GM12878 (cell line): ENCODE measurements around the gene XPC. TPM values are rescaled to one million over a fixed set of nuclear protein-coding genes. Genes with fewer than 3 reads are reported as not detected.

Experiments used
- ATAC-seq: fragments of 200-7000 bp; cut with Tn5 transposase; 3 replicates; pipeline ENCODE4 v1.9.1; 2020; ENCODE audit warnings: mild to moderate bottlenecking, moderate library complexity
- BruUV-seq: library from RNA; stranded (reverse); fragments of 400-500 nt; replicated peaks from 2 replicates; lab custom pipeline; 2021; lab: Mats Ljungman, UMichigan
- CTCF ChIA-PET: fragments of 300-600 bp; sonication (Branson Sonifier 250); formaldehyde crosslinking; extraction: SDS; loops from one replicate; lab custom pipeline; 2021; ENCODE audit warnings: inconsistent platforms; lab: Yijun Ruan, JAX
- POLR2A ChIA-PET: fragments of 350-600 bp; formaldehyde crosslinking; extraction: SDS; loops from one replicate; lab custom pipeline; 2021; ENCODE audit warnings: inconsistent platforms; lab: Charles Lee
- RAD21 ChIA-PET: fragments of 300-600 bp; sonication (Branson Sonifier 250); formaldehyde crosslinking; loops from one replicate; lab custom pipeline; 2023; ENCODE audit warnings: antibody characterized with exemption; ENCODE audit not compliant: unreplicated experiment; lab: Charles Lee
- SMC1A ChIA-PET: fragments of 300-600 bp; sonication (Branson Sonifier 250); formaldehyde crosslinking; loops from one replicate; lab custom pipeline; 2023; ENCODE audit not compliant: unreplicated experiment, uncharacterized antibody; lab: Charles Lee
- DNase-seq: peaks from one replicate; pipeline ENCODE4 v3.0.0-alpha.2; 2011; ENCODE audit warnings: low read depth, low spot score
- FAIRE-seq: peaks from 3 replicates; lab custom pipeline; 2011; peaks lifted over from hg19 to GRCh38; lab: Jason Lieb, UNC
- H2AFZ ChIP-seq: 2 replicates; pipeline ENCODE4 v1.6.0; 2011; ENCODE audit warnings: low read depth, low read length, control low read depth; ENCODE audit not compliant: control insufficient read depth
- H3K27ac ChIP-seq: 2 replicates; pipeline ENCODE4 v1.5.1; 2011; ENCODE audit warnings: control low read depth; ENCODE audit not compliant: control insufficient read depth, insufficient read depth
- H3K27me3 ChIP-seq, 2 experiments: replicated peaks in 1 of 2; 2 replicates each; pipeline versions ENCODE4 v1.6.0 to v1.6.1; 2011; ENCODE audit warnings: low read length in 1 of 2; ENCODE audit not compliant: control insufficient read depth in 2 of 2, insufficient read depth in 2 of 2
- H3K36me3 ChIP-seq, 2 experiments: 2 replicates each; pipeline ENCODE4 v1.5.1; 2011; ENCODE audit warnings: low read length in 1 of 2; ENCODE audit not compliant: control insufficient read depth in 2 of 2, insufficient read depth in 2 of 2
- H3K4me1 ChIP-seq: 2 replicates; pipeline ENCODE4 v1.6.1; 2011; ENCODE audit warnings: mild to moderate bottlenecking, low read length, moderate library complexity, mixed read lengths; ENCODE audit not compliant: control insufficient read depth, insufficient read depth
- H3K4me2 ChIP-seq: 2 replicates; pipeline ENCODE4 v1.6.0; 2011; ENCODE audit warnings: control low read depth; ENCODE audit not compliant: control insufficient read depth, insufficient read depth
- H3K4me3 ChIP-seq: fragments of 200-600 bp; sonication (generic); 2 replicates; pipeline ENCODE4 v1.5.1; 2016
- H3K79me2 ChIP-seq: 2 replicates; pipeline ENCODE4 v1.6.0; 2011; ENCODE audit warnings: low read length; ENCODE audit not compliant: control insufficient read depth, insufficient read depth
- H3K9ac ChIP-seq: 2 replicates; pipeline ENCODE4 v1.8.0; 2011; ENCODE audit warnings: low read length, control low read depth, mixed read lengths; ENCODE audit not compliant: control insufficient read depth, insufficient read depth
- H3K9me3 ChIP-seq: replicated peaks from 3 replicates; pipeline ENCODE4 v1.5.1; 2011; ENCODE audit warnings: mild to moderate bottlenecking, low read length; ENCODE audit not compliant: control insufficient read depth, insufficient read depth
- H4K20me1 ChIP-seq: 2 replicates; pipeline ENCODE4 v1.6.0; 2011; ENCODE audit not compliant: control insufficient read depth, insufficient read depth
- CBFB ChIP-seq: IDR thresholded peaks from 2 replicates; pipeline ENCODE4 v1.6.1; 2016; ENCODE audit warnings: antibody characterized with exemption, low read depth
- CHD2 ChIP-seq: IDR thresholded peaks from 2 replicates; pipeline ENCODE4 v1.6.1; 2011; ENCODE audit warnings: low read depth, low read length, improper control_type of control experiment, borderline replicate concordance
- EZH2 ChIP-seq: IDR thresholded peaks from 2 replicates; pipeline ENCODE4 v1.6.1; 2012; ENCODE audit warnings: low read depth, mild to moderate bottlenecking, control low read depth, inconsistent platforms, low read length, borderline replicate concordance; ENCODE audit not compliant: control insufficient read depth
- FOXM1 ChIP-seq: IDR thresholded peaks from 2 replicates; pipeline ENCODE4 v1.6.1; 2012; ENCODE audit warnings: low read depth, mild to moderate bottlenecking, inconsistent platforms, low read length, moderate library complexity
- MXI1 ChIP-seq: fragments of 150-350 bp; IDR thresholded peaks from 2 replicates; pipeline ENCODE4 v1.6.1; 2011; ENCODE audit warnings: low read depth, mild to moderate bottlenecking, inconsistent platforms, low read length, improper control_type of control experiment
- NR2C2 ChIP-seq: IDR thresholded peaks from 2 replicates; pipeline ENCODE4 v1.6.1; 2011; ENCODE audit warnings: borderline replicate concordance, low read depth; ENCODE audit not compliant: control insufficient read depth, insufficient read length
- NR2F1 ChIP-seq: fragments of 450-650 bp; conservative IDR thresholded peaks from 2 replicates; pipeline ENCODE4 v1.6.1; 2017; ENCODE audit warnings: mild to moderate bottlenecking
- PAX8 ChIP-seq: fragments of 450-650 bp; IDR thresholded peaks from 2 replicates; pipeline ENCODE4 v1.6.1; 2017; ENCODE audit warnings: mild to moderate bottlenecking, moderate library complexity
- RFX5 ChIP-seq: IDR thresholded peaks from 2 replicates; pipeline ENCODE4 v1.6.1; 2011; ENCODE audit warnings: low read depth, low read length, improper control_type of control experiment
- TARDBP ChIP-seq: IDR thresholded peaks from 2 replicates; pipeline ENCODE4 v1.6.1; 2016; ENCODE audit warnings: borderline replicate concordance
- YY1 ChIP-seq: IDR thresholded peaks from 2 replicates; pipeline ENCODE4 v1.6.1; 2011; ENCODE audit warnings: low read depth, mild to moderate bottlenecking, low read length
- WGBS: methylation state at CpG from one replicate; pipeline ENCODE4 v1.1.6; 2016; ENCODE audit warnings: low lambda C conversion rate; ENCODE audit not compliant: insufficient replicate concordance, insufficient coverage; ENCODE audit errors: missing lambda C conversion rate; 5-methylcytosine and 5-hydroxymethylcytosine counted together
- in situ Hi-C: fragments of 300-500 bp; cut with MboI; formaldehyde crosslinking; loops from 9 replicates; pipeline ENCODE4 v1.14.3; 2018; ENCODE audit warnings: mixed read lengths
- intact Hi-C: fragments of 100-400 bp; cut with micrococcal nuclease; formaldehyde crosslinking; loops from one replicate; pipeline ENCODE4 v1.14.2; 2022; ENCODE audit not compliant: unreplicated experiment
- polyA plus RNA-seq, 11 experiments: library from polyadenylated mRNA; depleted of rRNA in 4 of 11; unstranded in 6 of 11; stranded (reverse) in 5 of 11; fragments of >200 nt; fragmentation: Nextera tagmentation in 4 of 11; fragmentation: Illumina TruSeq in 1 of 11; extraction: Ambion mirVana in 4 of 11; extraction: Trizol in 1 of 11; gene quantifications; 1 replicate in 1 of 11; 2 replicates in 10 of 11; pipeline versions ENCODE4 v1.2.1 to v1.2.3, GENCODE V29; 2011 to 2016; ENCODE audit warnings: inconsistent platforms in 2 of 11, missing spikeins in 2 of 11, low read depth in 1 of 11
- total RNA-seq, 4 experiments: library from RNA; depleted of rRNA in 3 of 4; stranded (reverse); fragments of >200 nt in 3 of 4; fragmentation: Illumina TruSeq in 1 of 4; extraction: Trizol in 1 of 4; gene quantifications; 2 replicates each; pipeline versions ENCODE4 v1.2.1 to v1.2.3, GENCODE V29; 2013 to 2021
- TF ChIP-seq, protein P1 (sequence below): IDR thresholded peaks from 2 replicates; pipeline ENCODE4 v1.6.1; 2011; ENCODE audit warnings: mild to moderate bottlenecking, low read depth, low read length, moderate library complexity; ENCODE audit not compliant: insufficient replicate concordance
- TF ChIP-seq, protein P2 (sequence below): fragments of 450-650 bp; IDR thresholded peaks from 2 replicates; pipeline ENCODE4 v1.6.1; 2014; ENCODE audit warnings: mild to moderate bottlenecking
- TF ChIP-seq, protein P3 (sequence below): IDR thresholded peaks from 2 replicates; pipeline ENCODE4 v1.6.1; 2011; ENCODE audit warnings: low read depth, mild to moderate bottlenecking, low read length, moderate library complexity, borderline replicate concordance; ENCODE audit errors: extremely low read depth

Gene XPC
- total and polyA plus RNA-seq, 10 of the 15 experiments (the other 5 are each of a cell fraction or from before 2014, with no cell fraction given), result 4.0 to 48.3 (median 29.8) TPM

DNA sequence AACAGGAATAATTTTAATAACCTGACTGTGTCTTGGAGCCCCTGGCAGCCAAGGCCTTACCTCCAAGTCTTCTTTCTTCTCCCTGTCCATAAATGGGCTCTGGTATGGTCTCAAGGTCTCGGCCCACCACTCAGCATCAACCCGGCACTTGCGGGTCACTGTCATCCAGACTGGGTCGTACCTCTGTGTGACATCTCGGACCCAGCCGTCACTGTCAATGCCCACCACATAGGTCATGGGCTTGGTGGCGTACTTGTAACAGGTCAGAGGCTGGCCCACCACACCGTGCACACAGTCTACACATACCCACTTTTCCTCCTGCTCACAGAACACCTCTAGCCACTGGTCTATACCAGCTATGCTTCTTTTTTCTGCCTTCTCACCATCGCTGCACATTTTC is 20.4 kb downstream of the XPC start:
- Histone ChIP-seq H3K27me3 (no peaks in the 10 kb centered on the region), H3K4me3 (no peak overlapping the region), H3K36me3 (peaks cover 10 to 47% of the 10 kb centered on the region in 2 experiments), H3K27ac (no peak overlapping the region), H3K4me1 (no peaks in the 10 kb centered on the region), H3K79me2 (no peaks in the 10 kb centered on the region), H3K9me3 (peaks cover 9% of the 10 kb centered on the region; the same call in 2 of the 3 replicates), H3K9ac (no peak overlapping the region), H3K4me2 (no peak overlapping the region), H4K20me1 (no peaks in the 10 kb centered on the region), H2AFZ (no peak overlapping the region)
- no TSS peak for BruUV-seq
- SMC1A ChIA-PET, result no interaction called here
- intact Hi-C loops (no loop called here), in situ Hi-C loops (no loop called here)
- ATAC-seq (no peak), FAIRE-seq (no peak), DNase-seq (no peak)
- POLR2A ChIA-PET, result no interaction called here
- CTCF ChIA-PET, result no interaction called here
- WGBS, result 93% methylated on average over 9 of the region's 9 CpGs
- RAD21 ChIA-PET, result no interaction called here
- no peak for TF ChIP-seq NR2C2
- TF ChIP-seq, protein P1, sequence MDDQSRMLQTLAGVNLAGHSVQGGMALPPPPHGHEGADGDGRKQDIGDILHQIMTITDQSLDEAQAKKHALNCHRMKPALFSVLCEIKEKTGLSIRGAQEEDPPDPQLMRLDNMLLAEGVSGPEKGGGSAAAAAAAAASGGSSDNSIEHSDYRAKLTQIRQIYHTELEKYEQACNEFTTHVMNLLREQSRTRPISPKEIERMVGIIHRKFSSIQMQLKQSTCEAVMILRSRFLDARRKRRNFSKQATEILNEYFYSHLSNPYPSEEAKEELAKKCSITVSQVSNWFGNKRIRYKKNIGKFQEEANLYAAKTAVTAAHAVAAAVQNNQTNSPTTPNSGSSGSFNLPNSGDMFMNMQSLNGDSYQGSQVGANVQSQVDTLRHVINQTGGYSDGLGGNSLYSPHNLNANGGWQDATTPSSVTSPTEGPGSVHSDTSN, result no peak
- TF ChIP-seq EZH2, result no peak
- no peak for TF ChIP-seq CBFB
- no peak for TF ChIP-seq MXI1
- TF ChIP-seq NR2F1, result no peak
- TF ChIP-seq YY1, result no peak
- no peak for TF ChIP-seq FOXM1
- TF ChIP-seq, protein P2, sequence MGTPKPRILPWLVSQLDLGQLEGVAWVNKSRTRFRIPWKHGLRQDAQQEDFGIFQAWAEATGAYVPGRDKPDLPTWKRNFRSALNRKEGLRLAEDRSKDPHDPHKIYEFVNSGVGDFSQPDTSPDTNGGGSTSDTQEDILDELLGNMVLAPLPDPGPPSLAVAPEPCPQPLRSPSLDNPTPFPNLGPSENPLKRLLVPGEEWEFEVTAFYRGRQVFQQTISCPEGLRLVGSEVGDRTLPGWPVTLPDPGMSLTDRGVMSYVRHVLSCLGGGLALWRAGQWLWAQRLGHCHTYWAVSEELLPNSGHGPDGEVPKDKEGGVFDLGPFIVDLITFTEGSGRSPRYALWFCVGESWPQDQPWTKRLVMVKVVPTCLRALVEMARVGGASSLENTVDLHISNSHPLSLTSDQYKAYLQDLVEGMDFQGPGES, result no peak
- no peak for TF ChIP-seq TARDBP
- TF ChIP-seq PAX8, result no peak
- no peak for TF ChIP-seq CHD2
- TF ChIP-seq, protein P3, sequence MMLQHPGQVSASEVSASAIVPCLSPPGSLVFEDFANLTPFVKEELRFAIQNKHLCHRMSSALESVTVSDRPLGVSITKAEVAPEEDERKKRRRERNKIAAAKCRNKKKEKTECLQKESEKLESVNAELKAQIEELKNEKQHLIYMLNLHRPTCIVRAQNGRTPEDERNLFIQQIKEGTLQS, result no peak
- TF ChIP-seq RFX5, result no peak
